GM19043 (cell line): Measurements from ENCODE around the gene MYPOP.
A peak's percentile ranks its signal among the peaks of the same experiment; 100 is the strongest.
"Not testable (repeated sequence)": the region's sequence is repeated elsewhere in the genome, so short reads cannot be mapped to it uniquely, and the experiment has no call there.

ENCODE experiments used
- ATAC-seq: cut with Tn5 transposase; IDR thresholded peaks from one replicate; pipeline ENCODE4 v1.9.1; 2021; ENCODE audit warnings: low read depth; ENCODE audit not compliant: unreplicated experiment

MYPOP gene

GRCh38 chr19:45908956-45909355, 6.5 kb upstream of the MYPOP start:
- ATAC-seq, result no peak

- ATAC-seq, result no peak
These were observed 3.8 kb upstream of the MYPOP start for GRCh38 chr19:45906221-45906620.

- ATAC-seq, result no peak
These were observed 2.6 kb upstream of the MYPOP start for GRCh38 chr19:45905011-45905410.

GRCh38 chr19:45902651-45903625, 525 bp upstream of the MYPOP start:
- ATAC-seq, result peak; percentile 74

- no peak for ATAC-seq
These were observed 941 bp downstream of the MYPOP start for GRCh38 chr19:45901432-45901911.

GRCh38 chr19:45900738-45901431, 1.5 kb downstream of the MYPOP start:
- no peak for ATAC-seq

GRCh38 chr19:45899919-45900589, 2.4 kb downstream of the MYPOP start:
- no peak for ATAC-seq

- ATAC-seq, result no peak
These were observed 3.2 kb downstream of the MYPOP start for GRCh38 chr19:45899253-45899652.

GRCh38 chr19:45897261-45897812, 5.1 kb downstream of the MYPOP start:
- ATAC-seq, result no peak

- not testable (repeated sequence) for ATAC-seq
These were observed 6.3 kb downstream of the MYPOP start for GRCh38 chr19:45895983-45896599.

GRCh38 chr19:45895519-45895972, 6.9 kb downstream of the MYPOP start:
- no peak for ATAC-seq

- no peak for ATAC-seq
These were observed 11.5 kb downstream of the MYPOP start for GRCh38 chr19:45890877-45891276.

GRCh38 chr19:45889210-45889885, 13.1 kb downstream of the MYPOP start:
- ATAC-seq, result no peak

GRCh38 chr19:45887200-45887710, 15.2 kb downstream of the MYPOP start:
- ATAC-seq, result no peak

- peak; percentile 46 for ATAC-seq
These were observed 15.8 kb downstream of the MYPOP start for GRCh38 chr19:45886427-45887199.

- ATAC-seq, result peak; percentile 42
These were observed 16.6 kb downstream of the MYPOP start, which contains the start of gene IRF2BP1 for GRCh38 chr19:45885556-45886426. Gene IRF2BP1 (minus strand): TSS chr19:45886141. CDS start chr19:45885774, 367 bp downstream.
